CD14-positive monocyte (primary cell): ENCODE measurements around the gene TTLL6. TPM values are rescaled to one million over a fixed set of nuclear protein-coding genes. Genes with fewer than 3 reads are reported as not detected.

Experiments used
- DNase-seq, 3 donors: peaks; one replicate each; pipeline ENCODE4 v3.0.0-alpha.2; 2011 to 2022
- H2AFZ ChIP-seq: 2 replicates; pipeline ENCODE4 v1.6.0; 2012; ENCODE audit warnings: mild to moderate bottlenecking, low read depth, low read length, inconsistent platforms; ENCODE audit not compliant: insufficient read depth, poor library complexity, severe bottlenecking
- H3K27ac ChIP-seq, 2 donors: 1 replicate in 1 of 2; 2 replicates in 1 of 2; pipeline ENCODE4 v1.5.1; 2012 to 2013; ENCODE audit warnings: low read length in 2 of 2, control low read depth in 1 of 2, inconsistent platforms in 1 of 2, low read depth in 1 of 2, mild to moderate bottlenecking in 1 of 2
- H3K27me3 ChIP-seq, 2 donors: one replicate each; pipeline versions ENCODE4 v1.6.0 to v1.6.1; 2011 to 2013; ENCODE audit warnings: low read length in 2 of 2; ENCODE audit not compliant: control insufficient read depth in 2 of 2, insufficient read depth in 2 of 2
- H3K36me3 ChIP-seq, 2 donors: replicated peaks in 1 of 2; 1 replicate in 1 of 2; 2 replicates in 1 of 2; pipeline versions ENCODE4 v1.5.1 to v1.6.1; 2012 to 2013; ENCODE audit warnings: low read length in 2 of 2, control low read depth in 1 of 2, inconsistent platforms in 1 of 2, mild to moderate bottlenecking in 1 of 2; ENCODE audit not compliant: insufficient read depth in 2 of 2, control insufficient read depth in 1 of 2
- H3K4me1 ChIP-seq, 2 donors: 1 replicate in 1 of 2; 2 replicates in 1 of 2; pipeline versions ENCODE4 v1.5.1 to v1.6.1; 2012 to 2013; ENCODE audit warnings: low read length in 2 of 2, control low read depth in 1 of 2, inconsistent platforms in 1 of 2, mild to moderate bottlenecking in 1 of 2, moderate library complexity in 1 of 2; ENCODE audit not compliant: insufficient read depth in 2 of 2, control insufficient read depth in 1 of 2
- H3K4me2 ChIP-seq: replicated peaks from 2 replicates; pipeline ENCODE3; 2012; ENCODE audit warnings: low read length, moderate library complexity, mild to moderate bottlenecking; ENCODE audit not compliant: poor library complexity, severe bottlenecking; ENCODE audit errors: extremely low read depth
- H3K4me3 ChIP-seq, 3 experiments: fragments of 200-600 bp in 1 of 3; sonication (generic) in 1 of 3; replicated peaks in 1 of 3; 1 replicate in 2 of 3; 2 replicates in 1 of 3; pipeline ENCODE4 v1.5.1; 2011 to 2013; ENCODE audit warnings: low read length in 3 of 3, mild to moderate bottlenecking in 3 of 3, control low read depth in 2 of 3, low read depth in 2 of 3, inconsistent platforms in 1 of 3, moderate library complexity in 1 of 3
- H3K79me2 ChIP-seq: 2 replicates; pipeline ENCODE4 v1.6.0; 2012; ENCODE audit warnings: mild to moderate bottlenecking, control low read depth, inconsistent platforms, low read length, moderate library complexity; ENCODE audit not compliant: insufficient read depth
- H3K9ac ChIP-seq: 2 replicates; pipeline ENCODE4 v1.6.0; 2017; ENCODE audit warnings: low read length, mild to moderate bottlenecking; ENCODE audit not compliant: insufficient read depth, poor library complexity, severe bottlenecking
- H3K9me3 ChIP-seq, 2 donors: replicated peaks in 1 of 2; 1 replicate in 1 of 2; 2 replicates in 1 of 2; pipeline versions ENCODE4 v1.5.1 to v1.6.1; 2012 to 2013; ENCODE audit warnings: low read length in 2 of 2, control low read depth in 1 of 2; ENCODE audit not compliant: control insufficient read depth in 1 of 2, insufficient read depth in 1 of 2
- H4K20me1 ChIP-seq: 2 replicates; pipeline ENCODE4 v1.6.0; 2012; ENCODE audit warnings: mild to moderate bottlenecking, low read length, control low read depth, moderate library complexity; ENCODE audit not compliant: insufficient read depth
- H3K27ac Mint-ChIP-seq, 7 donors: one replicate each; pipeline ENCODE4 v1.8.0; 2020; ENCODE audit warnings: mild to moderate bottlenecking in 7 of 7, mixed read lengths in 7 of 7, moderate library complexity in 6 of 7, inconsistent platforms in 2 of 7
- H3K27me3 Mint-ChIP-seq, 3 donors: one replicate each; pipeline ENCODE4 v1.8.0; 2021 to 2022; ENCODE audit warnings: low read depth in 3 of 3, mild to moderate bottlenecking in 3 of 3, mixed read lengths in 3 of 3, moderate library complexity in 3 of 3, inconsistent platforms in 1 of 3
- H3K36me3 Mint-ChIP-seq, 2 donors: one replicate each; pipeline ENCODE4 v1.8.0; 2020; ENCODE audit warnings: mixed read lengths in 2 of 2, inconsistent platforms in 1 of 2, mild to moderate bottlenecking in 1 of 2
- H3K4me1 Mint-ChIP-seq: one replicate; pipeline ENCODE4 v1.8.0; 2020; ENCODE audit warnings: mild to moderate bottlenecking, mixed read lengths
- H3K4me3 Mint-ChIP-seq, 2 donors: one replicate each; pipeline ENCODE4 v1.8.0; 2020; ENCODE audit warnings: mild to moderate bottlenecking in 2 of 2, mixed read lengths in 2 of 2, moderate library complexity in 1 of 2
- H3K9me3 Mint-ChIP-seq, 7 donors: one replicate each; pipeline ENCODE4 v1.8.0; 2020 to 2022; ENCODE audit warnings: mixed read lengths in 7 of 7, mild to moderate bottlenecking in 6 of 7, moderate library complexity in 6 of 7, inconsistent platforms in 2 of 7
- WGBS: methylation state at CpG from one replicate; pipeline ENCODE4 v1.1.5; 2013; ENCODE audit warnings: missing lambda C conversion rate; ENCODE audit not compliant: insufficient coverage; 5-methylcytosine and 5-hydroxymethylcytosine counted together
- intact Hi-C, 2 donors: fragments of 100-400 bp; cut with micrococcal nuclease; formaldehyde crosslinking; loops; one replicate each; pipeline versions ENCODE4 v1.15.0 to v1.15.1; 2023
- polyA plus RNA-seq, 3 donors: library from polyadenylated mRNA; depleted of rRNA in 1 of 3; unstranded in 2 of 3; stranded (reverse) in 1 of 3; fragments of 300-500 nt in 2 of 3; fragments of >200 nt in 1 of 3; fragmentation: Illumina TruSeq in 2 of 3; gene quantifications; 1 replicate in 2 of 3; 2 replicates in 1 of 3; pipeline ENCODE4 v1.2.3, GENCODE V29; 2012 to 2021
- TF ChIP-seq, protein P1 (sequence below): fragments of 200-600 bp; IDR thresholded peaks from one replicate; pipeline ENCODE4 v1.8.0; 2022; ENCODE audit warnings: antibody characterized with exemption, mild to moderate bottlenecking

TTLL6 gene
- polyA plus RNA-seq, 3 donors: not detected

DNA sequence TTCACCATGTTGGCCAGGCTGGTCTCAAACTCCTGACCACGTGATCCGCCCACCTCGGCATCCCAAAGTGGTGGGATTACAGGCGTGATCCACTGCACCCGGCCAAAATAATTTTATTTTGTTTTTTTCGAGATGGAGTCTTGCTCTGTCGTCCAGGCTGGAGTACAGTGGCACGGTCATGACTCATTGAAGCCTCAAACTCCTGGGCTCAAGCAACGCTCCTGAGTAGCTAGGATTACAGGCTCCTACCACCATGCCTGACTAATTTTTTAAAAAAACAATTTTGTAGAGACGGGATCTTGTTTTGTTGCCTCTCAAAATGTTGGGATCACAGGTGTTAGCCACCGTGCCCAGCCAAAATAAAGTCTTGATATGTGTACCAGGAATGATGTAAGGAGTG, 2.4 kb upstream of the TTLL6 start:
- Histone ChIP-seq H3K27ac (no peak overlapping the region), H3K27me3 (peaks cover 41 to 46% of the 10 kb centered on the region in 2 donors), H3K79me2 (no peaks in the 10 kb centered on the region), H3K9me3 (peaks cover 0 to 17% of the 10 kb centered on the region in 2 donors), H3K4me2 (no peak overlapping the region), H3K36me3 (no peaks in the 10 kb centered on the region), H3K9ac (no peak overlapping the region), H3K4me1 (peaks cover 10 to 12% of the 10 kb centered on the region in 2 donors), H4K20me1 (no peaks in the 10 kb centered on the region), H2AFZ (no peak overlapping the region), H3K4me3 (no peak overlapping the region)
- peaks cover 50 to 86% (median 67%) of the 10 kb centered on the region in 3 donors for H3K27me3 Mint-ChIP-seq
- peaks cover 0 to 11% (median 6%) of the 10 kb centered on the region in 7 donors for H3K9me3 Mint-ChIP-seq
- intact Hi-C loops: loop anchor here in 1 of 2 donors (5.0 kb wide), 1 partner anchor 33 kb away; no protein-coding TSS in a partner anchor
- TF ChIP-seq, protein P1, sequence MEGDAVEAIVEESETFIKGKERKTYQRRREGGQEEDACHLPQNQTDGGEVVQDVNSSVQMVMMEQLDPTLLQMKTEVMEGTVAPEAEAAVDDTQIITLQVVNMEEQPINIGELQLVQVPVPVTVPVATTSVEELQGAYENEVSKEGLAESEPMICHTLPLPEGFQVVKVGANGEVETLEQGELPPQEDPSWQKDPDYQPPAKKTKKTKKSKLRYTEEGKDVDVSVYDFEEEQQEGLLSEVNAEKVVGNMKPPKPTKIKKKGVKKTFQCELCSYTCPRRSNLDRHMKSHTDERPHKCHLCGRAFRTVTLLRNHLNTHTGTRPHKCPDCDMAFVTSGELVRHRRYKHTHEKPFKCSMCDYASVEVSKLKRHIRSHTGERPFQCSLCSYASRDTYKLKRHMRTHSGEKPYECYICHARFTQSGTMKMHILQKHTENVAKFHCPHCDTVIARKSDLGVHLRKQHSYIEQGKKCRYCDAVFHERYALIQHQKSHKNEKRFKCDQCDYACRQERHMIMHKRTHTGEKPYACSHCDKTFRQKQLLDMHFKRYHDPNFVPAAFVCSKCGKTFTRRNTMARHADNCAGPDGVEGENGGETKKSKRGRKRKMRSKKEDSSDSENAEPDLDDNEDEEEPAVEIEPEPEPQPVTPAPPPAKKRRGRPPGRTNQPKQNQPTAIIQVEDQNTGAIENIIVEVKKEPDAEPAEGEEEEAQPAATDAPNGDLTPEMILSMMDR: no peak
- peaks cover 0 to 2% of the 10 kb centered on the region in 2 donors for H3K36me3 Mint-ChIP-seq
- 94% methylated on average over 10 of the region's 11 CpGs for WGBS
- DNase-seq: no peak
- H3K4me1 Mint-ChIP-seq: peaks cover 11% of the 10 kb centered on the region
- H3K27ac Mint-ChIP-seq: no peak overlapping the region
- H3K4me3 Mint-ChIP-seq: peak overlapping the region in 1 of 2 donors; percentile 78

DNA sequence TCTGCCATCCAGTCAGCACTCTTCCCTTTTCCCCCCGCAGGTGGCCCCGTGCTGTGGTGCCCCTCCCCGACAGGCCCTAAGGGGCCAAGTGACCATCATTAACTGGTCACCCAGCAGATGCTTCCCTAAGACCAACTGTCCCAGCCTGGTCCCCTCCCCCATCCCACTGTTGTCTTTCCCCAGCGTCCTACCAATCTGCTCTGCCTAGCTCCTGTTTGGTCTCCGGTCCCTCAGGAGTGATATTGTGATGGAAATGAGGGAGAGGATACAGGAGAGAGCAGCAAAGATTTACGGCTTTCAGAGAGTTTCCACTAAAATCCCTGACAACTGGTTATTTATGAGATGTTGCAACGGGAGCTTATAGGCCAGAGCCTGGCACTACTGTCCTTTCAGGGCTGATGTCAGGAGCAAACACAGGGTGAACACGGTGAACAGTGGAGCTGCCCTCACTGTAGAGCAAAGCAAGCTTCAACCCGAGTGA, 1.4 kb upstream of the TTLL6 start:
- Histone ChIP-seq H3K9me3 (peaks cover 0 to 17% of the 10 kb centered on the region in 2 donors), H3K36me3 (no peaks in the 10 kb centered on the region), H3K4me2 (no peak overlapping the region), H2AFZ (no peak overlapping the region), H3K9ac (no peak overlapping the region), H3K4me1 (peaks cover 10 to 12% of the 10 kb centered on the region in 2 donors), H3K79me2 (no peaks in the 10 kb centered on the region), H3K4me3 (no peak overlapping the region), H4K20me1 (no peaks in the 10 kb centered on the region), H3K27me3 (peaks cover 44 to 49% of the 10 kb centered on the region in 2 donors), H3K27ac (no peak overlapping the region)
- H3K27ac Mint-ChIP-seq: peak overlapping the region in 1 of 7 donors; percentile 8
- H3K4me1 Mint-ChIP-seq: peaks cover 11% of the 10 kb centered on the region
- TF ChIP-seq, protein P1: no peak
- peaks cover 58 to 92% (median 73%) of the 10 kb centered on the region in 3 donors for H3K27me3 Mint-ChIP-seq
- intact Hi-C loops: loop anchor here in 1 of 2 donors (5.0 kb wide), 1 partner anchor 34 kb away; no protein-coding TSS in a partner anchor
- peaks cover 0 to 11% (median 6%) of the 10 kb centered on the region in 7 donors for H3K9me3 Mint-ChIP-seq
- DNase-seq: no peak
- WGBS: 74% methylated on average over 7 of the region's 9 CpGs
- H3K4me3 Mint-ChIP-seq: peak overlapping the region in 1 of 2 donors; percentile 78
- peaks cover 0 to 2% of the 10 kb centered on the region in 2 donors for H3K36me3 Mint-ChIP-seq
